ENCODE results near the gene IP6K1.

IP6K1 gene

GRCh38 chr3:49724586-49724985, 61.8 kb downstream of the IP6K1 start:
- DNase-seq (ENCODE audit: low spot score): no peak
- no peak for FAIRE-seq

- peak; percentile 90 for DNase-seq (ENCODE audit: low spot score)
- no peak for FAIRE-seq
Observed at GRCh38 chr3:49723628-49724551, 62.5 kb downstream of the IP6K1 start, which contains the start of gene GMPPB. GMPPB (minus strand) TSS chr3:49723951; CDS start chr3:49723726, 225 bp downstream.

GRCh38 chr3:49723296-49723627, 63.1 kb downstream of the IP6K1 start:
- peak; percentile 24 for DNase-seq (ENCODE audit: low spot score)
- no peak for FAIRE-seq

GRCh38 chr3:49722896-49723295, 63.4 kb downstream of the IP6K1 start:
- no peak for DNase-seq (ENCODE audit: low spot score)
- no peak for FAIRE-seq

- no peak for FAIRE-seq
- DNase-seq (ENCODE audit: low spot score): no peak
Observed at GRCh38 chr3:49721896-49722781, 64.2 kb downstream of the IP6K1 start.

- no peak for FAIRE-seq
Observed at GRCh38 chr3:49721596-49721895, 64.8 kb downstream of the IP6K1 start.

GRCh38 chr3:49720855-49721595, 65.3 kb downstream of the IP6K1 start:
- no peak for DNase-seq (ENCODE audit: low spot score)
- no peak for FAIRE-seq

More at GRCh38 chr3:49721596-49721895, 64.8 kb downstream of the IP6K1 start:
- DNase-seq (ENCODE audit: low spot score): no peak

GRCh38 chr3:49719214-49719884, 67.0 kb downstream of the IP6K1 start, which contains the start of gene AMIGO3:
AMIGO3 (minus strand) TSS chr3:49719684; CDS start chr3:49719465, 219 bp downstream.
- no peak for DNase-seq (ENCODE audit: low spot score)

GRCh38 chr3:49718858-49719213, 67.5 kb downstream of the IP6K1 start:
- DNase-seq (ENCODE audit: low spot score) (no peak), FAIRE-seq (no peak)

More at GRCh38 chr3:49719214-49719884, 67.0 kb downstream of the IP6K1 start, which contains the start of gene AMIGO3:
- FAIRE-seq: no peak

- FAIRE-seq (no peak), DNase-seq (ENCODE audit: low spot score) (no peak)
Observed at GRCh38 chr3:49717959-49718857, 68.1 kb downstream of the IP6K1 start.

- DNase-seq (ENCODE audit: low spot score): no peak
- no peak for FAIRE-seq
Observed at GRCh38 chr3:49717211-49717958, 69.0 kb downstream of the IP6K1 start.

- DNase-seq (ENCODE audit: low spot score): no peak
- FAIRE-seq: no peak
Observed at GRCh38 chr3:49716691-49717210, 69.6 kb downstream of the IP6K1 start.

- no peak for DNase-seq (ENCODE audit: low spot score)
- FAIRE-seq: no peak
Observed at GRCh38 chr3:49716169-49716568, 70.2 kb downstream of the IP6K1 start.

GRCh38 chr3:49715611-49716121, 70.7 kb downstream of the IP6K1 start:
- FAIRE-seq: no peak
- no peak for DNase-seq (ENCODE audit: low spot score)

GRCh38 chr3:49714728-49715550, 71.4 kb downstream of the IP6K1 start:
- no peak for FAIRE-seq
- no peak for DNase-seq (ENCODE audit: low spot score)

- DNase-seq (ENCODE audit: low spot score) (no peak), FAIRE-seq (no peak)
Observed at GRCh38 chr3:49713336-49714105, 72.8 kb downstream of the IP6K1 start.
